LNCAP (cell line): Measurements from ENCODE around the gene CTNNB1.

Experiments
- CTCF ChIP-seq: fragments of 450-650 bp; IDR thresholded peaks from 2 replicates; pipeline ENCODE4 v1.5.1; 2017; ENCODE audit warnings: mild to moderate bottlenecking

CTNNB1 gene

GRCh38 chr3:41193794-41194539, 5.3 kb upstream of the CTNNB1 start:
- no peak for TF ChIP-seq CTCF

- TF ChIP-seq CTCF: no peak
These were observed 4.6 kb upstream of the CTNNB1 start for GRCh38 chr3:41194701-41195100.

- TF ChIP-seq CTCF: no peak
These were observed 3.4 kb upstream of the CTNNB1 start for GRCh38 chr3:41195946-41196345.

GRCh38 chr3:41196499-41197410, 2.5 kb upstream of the CTNNB1 start:
- TF ChIP-seq CTCF: no peak

- TF ChIP-seq CTCF: no peak
These were observed 1.3 kb upstream of the CTNNB1 start for GRCh38 chr3:41198046-41198445.

GRCh38 chr3:41198526-41198925, 779 bp upstream of the CTNNB1 start:
- TF ChIP-seq CTCF: no peak

- no peak for TF ChIP-seq CTCF
These were observed 762 bp downstream of the CTNNB1 start for GRCh38 chr3:41199866-41200668.
